ENCODE data around the gene DUS3L.

The DUS3L gene

GRCh38 chr19:5790559-5791520 is at the start of gene DUS3L:
DUS3L (minus strand) TSS chr19:5791163; CDS start chr19:5791141, 22 bp downstream.
- peak; percentile 95 for DNase-seq

- no peak for DNase-seq
These were observed 48.4 kb upstream of the DUS3L start, which contains the start of gene FUT6 for GRCh38 chr19:5839065-5840017. FUT6 (minus strand) TSS chr19:5839702; CDS start chr19:5832567, 7,135 bp downstream.

- no peak for DNase-seq
These were observed 47.5 kb upstream of the DUS3L start for GRCh38 chr19:5838353-5839064.

GRCh38 chr19:5837761-5838352 is 46.9 kb upstream of the DUS3L start:
- DNase-seq: no peak

- DNase-seq: no peak
These were observed 41.7 kb upstream of the DUS3L start for GRCh38 chr19:5832527-5833216.

- DNase-seq: no peak
These were observed 41.1 kb upstream of the DUS3L start for GRCh38 chr19:5832061-5832460.

- no peak for DNase-seq
These were observed 40.2 kb upstream of the DUS3L start for GRCh38 chr19:5831159-5831558.

- no peak for DNase-seq
These were observed 38.8 kb upstream of the DUS3L start for GRCh38 chr19:5829567-5830310.

GRCh38 chr19:5828661-5829566 is 38.0 kb upstream of the DUS3L start:
- DNase-seq: no peak

- DNase-seq: peak; percentile 89
These were observed 37.1 kb upstream of the DUS3L start for GRCh38 chr19:5827891-5828660.

- DNase-seq: no peak
These were observed 36.5 kb upstream of the DUS3L start for GRCh38 chr19:5827342-5827890.

- peak; percentile 17 for DNase-seq
These were observed 35.8 kb upstream of the DUS3L start for GRCh38 chr19:5826531-5827341.

- DNase-seq: no peak
These were observed 34.2 kb upstream of the DUS3L start for GRCh38 chr19:5825178-5825577.

- no peak for DNase-seq
These were observed 33.8 kb upstream of the DUS3L start for GRCh38 chr19:5824751-5825150.

GRCh38 chr19:5823579-5824281 is 32.8 kb upstream of the DUS3L start:
- no peak for DNase-seq

GRCh38 chr19:5822181-5822844 is 31.4 kb upstream of the DUS3L start:
- DNase-seq: no peak

Measured in GF-D8 (cell line).